ENCODE data around the gene PRR13. TPM values are rescaled to one million over a fixed set of nuclear protein-coding genes. Genes with fewer than 3 reads are reported as not detected.
"Not testable (repeated sequence)": the region's sequence is repeated elsewhere in the genome, so short reads cannot be mapped to it uniquely, and the experiment has no call there.

PRR13 gene, protein sequence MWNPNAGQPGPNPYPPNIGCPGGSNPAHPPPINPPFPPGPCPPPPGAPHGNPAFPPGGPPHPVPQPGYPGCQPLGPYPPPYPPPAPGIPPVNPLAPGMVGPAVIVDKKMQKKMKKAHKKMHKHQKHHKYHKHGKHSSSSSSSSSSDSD
- total RNA-seq, result 100 to 1,000 TPM in 1 of 2 donors, 10 to 100 TPM in 1; 59.0 to 178 TPM
- 100 to 1,000 TPM; 157 to 336 TPM for polyA plus RNA-seq
- long read RNA-seq, donor 1, transcript PRR13-208 (3 exons, 786 nt), result minor isoform, 7 of 70 reads
- long read RNA-seq, donor 1, transcript PRR13-202 (4 exons, 1,229 nt), result major isoform, 24 of 70 reads
- long read RNA-seq, donor 1, partial matches to known transcripts, result 34 of 70 reads
- long read RNA-seq, donor 1, other reads (novel, unspliced or antisense), result 0 of 70 reads
- long read RNA-seq, donor 2, transcript PRR13-202 (4 exons, 1,229 nt), result major isoform, 7 of 18 reads
- long read RNA-seq, donor 2, transcript PRR13-208 (3 exons, 786 nt), result minor isoform, 6 of 18 reads
- long read RNA-seq, donor 2, partial matches to known transcripts, result 5 of 18 reads
- long read RNA-seq, donor 2, other reads (novel, unspliced or antisense), result 0 of 18 reads
- long read RNA-seq, donor 3, transcript PRR13-202 (4 exons, 1,229 nt), result major isoform, 11 of 31 reads
- long read RNA-seq, donor 3, transcript PRR13-208 (3 exons, 786 nt), result minor isoform, 5 of 31 reads
- long read RNA-seq, donor 3, partial matches to known transcripts, result 11 of 31 reads
- long read RNA-seq, donor 3, other reads (novel, unspliced or antisense), result 0 of 31 reads
- long read RNA-seq, donor 4, transcript PRR13-202 (4 exons, 1,229 nt), result major isoform, 8 of 19 reads
- long read RNA-seq, donor 4, partial matches to known transcripts, result 6 of 19 reads
- long read RNA-seq, donor 4, other reads (novel, unspliced or antisense), result 0 of 19 reads
- long read RNA-seq, donor 5, transcript PRR13-208 (3 exons, 786 nt), result minor isoform, 5 of 64 reads
- long read RNA-seq, donor 5, transcript PRR13-202 (4 exons, 1,229 nt), result major isoform, 27 of 64 reads
- long read RNA-seq, donor 5, partial matches to known transcripts, result 24 of 64 reads
- long read RNA-seq, donor 5, other reads (novel, unspliced or antisense), result 0 of 64 reads

DNA sequence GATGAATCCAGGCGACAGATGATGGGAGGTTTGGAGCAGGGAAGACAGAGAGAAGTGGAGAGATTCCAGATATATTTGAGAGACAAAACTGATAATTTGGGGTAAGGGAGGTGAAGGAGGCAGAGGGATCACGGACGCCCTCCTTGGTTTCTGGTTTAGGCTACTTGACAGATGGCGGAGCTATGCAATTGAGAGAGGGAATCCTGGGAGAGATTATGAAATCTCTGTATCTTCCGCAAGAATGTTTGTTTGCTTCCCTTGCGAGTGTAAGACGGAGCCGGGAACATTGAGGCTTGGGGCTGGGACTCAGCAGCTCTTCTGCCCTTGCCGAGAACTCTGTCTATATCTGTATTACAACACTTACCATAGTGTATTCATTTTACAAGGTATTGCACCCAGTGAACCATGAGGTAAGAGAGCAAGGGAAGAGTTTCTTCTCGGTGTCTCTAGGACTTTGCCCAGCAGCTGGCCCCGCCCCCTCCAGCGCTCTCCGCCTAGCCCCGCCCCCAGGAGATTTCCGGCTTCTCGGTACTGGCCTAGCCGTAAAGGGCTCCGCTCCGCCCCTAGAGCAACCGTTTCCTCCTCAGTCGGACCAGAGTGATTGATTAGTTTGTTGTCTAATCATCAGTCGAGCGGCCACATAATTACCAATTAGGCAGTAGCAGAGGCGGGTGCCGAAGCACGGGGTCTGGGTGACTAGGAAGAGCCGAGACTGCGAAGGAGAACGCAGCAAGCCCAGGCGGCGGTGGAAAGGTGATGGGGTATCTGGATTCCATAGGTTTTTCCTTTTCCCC lies at the start of gene PRR13:
Gene PRR13, plus strand, starts transcription at position 695 of the 794 bp plus-strand sequence. CDS start 981 bp downstream, outside the sequence.
- H3K27ac ChIP-seq (ENCODE audit: low read depth in 1 of 2, low read length in 1 of 2), result peak within 1 kb of the TSS; percentile 91 to 95
- DNase-seq (peak; percentile 99 to 100 (median 99)), ATAC-seq (ENCODE audit: insufficient read depth, low FRiP score) (peak; percentile 98)
- H3K36me3 ChIP-seq (ENCODE audit: control insufficient read depth in 4 of 4, insufficient read depth in 4 of 4, low read length in 4 of 4), result peaks cover 0 to 11% (median 3%) of the 10 kb centered on the region in 4 donors
- peak within 1 kb of the TSS; percentile 53 to 94 for H3K9ac ChIP-seq (ENCODE audit: insufficient read depth in 1 of 2, low read length in 2 of 2)
- TF ChIP-seq, protein P1, sequence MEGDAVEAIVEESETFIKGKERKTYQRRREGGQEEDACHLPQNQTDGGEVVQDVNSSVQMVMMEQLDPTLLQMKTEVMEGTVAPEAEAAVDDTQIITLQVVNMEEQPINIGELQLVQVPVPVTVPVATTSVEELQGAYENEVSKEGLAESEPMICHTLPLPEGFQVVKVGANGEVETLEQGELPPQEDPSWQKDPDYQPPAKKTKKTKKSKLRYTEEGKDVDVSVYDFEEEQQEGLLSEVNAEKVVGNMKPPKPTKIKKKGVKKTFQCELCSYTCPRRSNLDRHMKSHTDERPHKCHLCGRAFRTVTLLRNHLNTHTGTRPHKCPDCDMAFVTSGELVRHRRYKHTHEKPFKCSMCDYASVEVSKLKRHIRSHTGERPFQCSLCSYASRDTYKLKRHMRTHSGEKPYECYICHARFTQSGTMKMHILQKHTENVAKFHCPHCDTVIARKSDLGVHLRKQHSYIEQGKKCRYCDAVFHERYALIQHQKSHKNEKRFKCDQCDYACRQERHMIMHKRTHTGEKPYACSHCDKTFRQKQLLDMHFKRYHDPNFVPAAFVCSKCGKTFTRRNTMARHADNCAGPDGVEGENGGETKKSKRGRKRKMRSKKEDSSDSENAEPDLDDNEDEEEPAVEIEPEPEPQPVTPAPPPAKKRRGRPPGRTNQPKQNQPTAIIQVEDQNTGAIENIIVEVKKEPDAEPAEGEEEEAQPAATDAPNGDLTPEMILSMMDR (IDR thresholded peaks at IDR 0.05; ENCODE audit: control extremely low read depth, extremely low read depth), result no peak
- 1% methylated on average over 31 of the region's 31 CpGs for WGBS, 2 donors
- H3K4me3 ChIP-seq, result peak within 1 kb of the TSS; percentile 83
- H3K27me3 ChIP-seq (ENCODE audit: control insufficient read depth in 3 of 3, insufficient read depth in 3 of 3, low read length in 2 of 3), result no peaks in the 10 kb centered on the region
- H3K9me3 ChIP-seq (ENCODE audit: control insufficient read depth in 4 of 4, insufficient read depth in 3 of 4, low read length in 3 of 4), result no peaks in the 10 kb centered on the region
- H3K4me1 ChIP-seq (ENCODE audit: control insufficient read depth in 5 of 5, insufficient read depth in 5 of 5, low read length in 5 of 5), result peaks cover 4 to 12% (median 4%) of the 10 kb centered on the region in 5 donors

DNA sequence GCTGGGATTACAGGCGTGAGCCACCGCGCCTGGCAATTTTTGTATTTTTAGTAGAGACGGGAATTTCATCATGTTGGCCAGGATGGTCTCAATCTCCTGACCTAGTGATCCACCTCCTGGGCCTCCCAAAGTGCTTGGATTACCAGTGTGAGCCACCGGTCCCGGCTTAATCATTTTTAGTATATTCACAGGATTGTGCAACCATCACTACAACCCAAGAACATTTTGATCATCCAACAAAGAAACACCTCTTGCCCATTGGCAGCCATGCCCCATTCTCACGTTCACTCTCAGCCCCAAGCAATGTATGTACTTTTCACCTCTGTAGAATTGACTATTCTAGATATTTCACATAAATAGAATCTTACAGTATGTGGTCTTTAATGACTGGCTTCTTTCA lies 41.6 kb upstream of the PRR13 start:
- peaks cover 0 to 7% (median 1%) of the 10 kb centered on the region in 4 donors for H3K36me3 ChIP-seq (ENCODE audit: control insufficient read depth in 4 of 4, insufficient read depth in 4 of 4, low read length in 4 of 4)
- ATAC-seq (ENCODE audit: insufficient read depth, low FRiP score), result no peak
- H3K27me3 ChIP-seq (ENCODE audit: control insufficient read depth in 3 of 3, insufficient read depth in 3 of 3, low read length in 2 of 3), result no peaks in the 10 kb centered on the region
- WGBS, 2 donors, result 94% methylated on average over 7 of the region's 7 CpGs
- no peak overlapping the region for H3K9ac ChIP-seq (ENCODE audit: insufficient read depth in 1 of 2, low read length in 2 of 2)
- H3K4me1 ChIP-seq (ENCODE audit: control insufficient read depth in 5 of 5, insufficient read depth in 5 of 5, low read length in 5 of 5), result no peaks in the 10 kb centered on the region
- H3K9me3 ChIP-seq (ENCODE audit: control insufficient read depth in 4 of 4, insufficient read depth in 3 of 4, low read length in 3 of 4), result no peaks in the 10 kb centered on the region
- TF ChIP-seq, protein P1 (IDR thresholded peaks at IDR 0.05; ENCODE audit: control extremely low read depth, extremely low read depth), result no peak
- H3K27ac ChIP-seq (ENCODE audit: low read depth in 1 of 2, low read length in 1 of 2), result no peak overlapping the region
- DNase-seq, result no peak
- no peak overlapping the region for H3K4me3 ChIP-seq

DNA sequence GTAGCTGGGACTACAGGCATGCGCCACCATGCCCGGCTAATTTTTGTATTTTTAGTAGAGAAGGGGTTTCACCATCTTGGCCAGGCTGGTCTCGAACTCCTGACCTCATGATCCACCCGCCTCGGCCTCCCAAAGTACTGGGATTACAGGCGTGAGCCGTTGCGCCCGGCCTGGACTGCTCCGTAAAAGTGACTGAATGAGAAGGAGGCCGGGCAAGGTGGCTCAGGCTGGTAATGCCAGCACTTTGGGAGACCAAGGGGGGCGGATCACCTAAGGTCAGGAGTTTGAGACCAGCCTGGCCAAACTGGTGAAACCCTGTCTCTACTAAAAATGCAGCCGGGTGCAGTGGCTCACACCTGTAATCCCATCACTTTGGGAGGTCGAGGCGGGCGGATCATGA lies 39.2 kb upstream of the PRR13 start:
- not testable (repeated sequence) for H3K4me3 ChIP-seq

More for the DNA sequence above, 39.2 kb upstream of the PRR13 start:
- DNase-seq; H3K4me1 ChIP-seq (ENCODE audit: control insufficient read depth in 5 of 5, insufficient read depth in 5 of 5, low read length in 5 of 5); H3K9ac ChIP-seq (ENCODE audit: insufficient read depth in 1 of 2, low read length in 2 of 2); H3K9me3 ChIP-seq (ENCODE audit: control insufficient read depth in 4 of 4, insufficient read depth in 3 of 4, low read length in 3 of 4); ATAC-seq (ENCODE audit: insufficient read depth, low FRiP score); H3K27ac ChIP-seq (ENCODE audit: low read depth in 1 of 2, low read length in 1 of 2); H3K36me3 ChIP-seq (ENCODE audit: control insufficient read depth in 4 of 4, insufficient read depth in 4 of 4, low read length in 4 of 4); H3K27me3 ChIP-seq (ENCODE audit: control insufficient read depth in 3 of 3, insufficient read depth in 3 of 3, low read length in 2 of 3): not testable (repeated sequence)
- whole genome bisulfite sequencing, 2 donors, result 97% methylated on average over 16 of the region's 16 CpGs
